Stimulated activated CD4-positive, alpha-beta T cell treated with anti-CD3 and anti-CD28 coated beads, TNF-alpha, amount 100 ng/mL, for 4 hours (primary cell): ENCODE results near the gene MBD4.

Source experiments
- DNase-seq, 3 experiments: peaks; one replicate each; pipeline ENCODE4 v3.0.0-alpha.2; 2020; ENCODE audit warnings: low read depth in 3 of 3

MBD4 gene

GRCh38 chr3:129383292-129383860 lies 56.4 kb downstream of the MBD4 start:
- DNase-seq = peak in 2 of 3 experiments; percentile 5 to 10

GRCh38 chr3:129382366-129382765 lies 57.4 kb downstream of the MBD4 start:
- no peak for DNase-seq
